Stomach (tissue), 9 donors: ENCODE results near the gene MSMO1. TPM values are rescaled to one million over a fixed set of nuclear protein-coding genes. Genes with fewer than 3 reads are reported as not detected.

ENCODE experiments used
- DNase-seq, 2 donors: peaks; one replicate each; pipeline versions ENCODE4 v3.0.0 to v3.0.0-alpha.2; 2013 to 2019
- H3K27ac ChIP-seq, 5 donors: fragments of 200-600 bp in 4 of 5; sonication (generic) in 4 of 5; one replicate each; pipeline ENCODE4 v1.5.1; 2013 to 2019; ENCODE audit warnings: mild to moderate bottlenecking in 1 of 5, moderate library complexity in 1 of 5
- H3K27me3 ChIP-seq, 3 donors: fragments of 200-600 bp; sonication (generic); one replicate each; pipeline ENCODE4 v1.5.1; 2017 to 2019; ENCODE audit warnings: mixed run types in 1 of 3
- H3K36me3 ChIP-seq, 4 donors: fragments of 200-600 bp; sonication (generic); 1 replicate in 3 of 4; 2 replicates in 1 of 4; pipeline ENCODE4 v1.5.1; 2016 to 2019
- H3K4me1 ChIP-seq, 4 donors: fragments of 200-600 bp; sonication (generic); one replicate each; pipeline ENCODE4 v1.5.1; 2016 to 2019
- H3K4me3 ChIP-seq, 4 donors: fragments of 200-600 bp; sonication (generic) in 3 of 4; one replicate each; pipeline ENCODE4 v1.5.1; 2016 to 2019; ENCODE audit warnings: mild to moderate bottlenecking in 1 of 4
- H3K9me3 ChIP-seq, 4 donors: fragments of 200-600 bp; sonication (generic); one replicate each; pipeline ENCODE4 v1.5.1; 2016 to 2019
- CTCF ChIP-seq, 7 experiments: fragments of 450-650 bp in 4 of 7; fragments of 200-600 bp in 3 of 7; sonication (generic) in 3 of 7; IDR thresholded peaks; one replicate each; pipeline ENCODE4 v1.5.1; 2016 to 2019; ENCODE audit warnings: antibody characterized with exemption in 7 of 7, control low read depth in 2 of 7, mild to moderate bottlenecking in 1 of 7
- EP300 ChIP-seq: sonication (generic); formaldehyde crosslinking; IDR thresholded peaks from one replicate; pipeline ENCODE4 v1.6.1; 2017; ENCODE audit warnings: antibody characterized with exemption
- POLR2A ChIP-seq, 4 donors: fragments of 450-650 bp; IDR thresholded peaks; one replicate each; pipeline ENCODE4 v1.6.1; 2016; ENCODE audit warnings: antibody characterized with exemption in 4 of 4, control low read depth in 2 of 4, mild to moderate bottlenecking in 1 of 4, moderate library complexity in 1 of 4
- POLR2AphosphoS5 ChIP-seq, 3 donors: sonication (generic); formaldehyde crosslinking; IDR thresholded peaks; one replicate each; pipeline ENCODE4 v1.6.1; 2016; ENCODE audit warnings: antibody characterized with exemption in 3 of 3
- WGBS, 5 donors: extraction: QIAGEN DNeasy Blood & Tissue Kit in 3 of 5; methylation state at CpG; one replicate each; pipeline versions ENCODE4 v1.1.5 to v1.1.7; 2013 to 2018; 5-methylcytosine and 5-hydroxymethylcytosine counted together
- intact Hi-C: fragments of 100-400 bp; cut with DNase I; formaldehyde crosslinking; loops from one replicate; pipeline ENCODE4 v1.15.1; 2023; ENCODE audit warnings: low total_unique reads
- polyA plus RNA-seq, 3 donors: library from polyadenylated mRNA; stranded (reverse); fragments of 200-250 nt; gene quantifications; one replicate each; pipeline ENCODE4 v1.2.3, GENCODE V29; 2013
- total RNA-seq, 5 donors: library from RNA; depleted of rRNA; stranded (reverse); fragments of >200 nt; gene quantifications; one replicate each; pipeline versions ENCODE4 v1.1.0 to v1.2.3, GENCODE V29; 2014 to 2016
- donor health status: healthy with polysubstance abuse.
- donor health status: Bipolar disorder and iron deficiency.
- donor health status: healthy.

Gene MSMO1
- total and polyA plus RNA-seq, 8 donors, result 6.7 to 62.6 (median 25.4) TPM

GRCh38 chr4:165343353-165344191, 16.1 kb downstream of the MSMO1 start:
- intact Hi-C loops, result no loop called here
- no peaks in the 10 kb centered on the region for H3K4me1 ChIP-seq
- no peak for TF ChIP-seq EP300
- no peak for TF ChIP-seq POLR2A (IDR thresholded peaks at IDR 0.05)
- TF ChIP-seq POLR2AphosphoS5 (IDR thresholded peaks at IDR 0.05), result no peak
- TF ChIP-seq CTCF (IDR thresholded peaks at IDR 0.05), result no peak
- no peaks in the 10 kb centered on the region for H3K9me3 ChIP-seq
- H3K27ac ChIP-seq, result no peak overlapping the region
- peaks cover 24 to 51% (median 39%) of the 10 kb centered on the region in 4 donors for H3K36me3 ChIP-seq
- 71 to 78% (median 72%) methylated on average over 13 of the region's 13 CpGs for WGBS, 5 donors
- DNase-seq, result peak in 1 of 2 donors; percentile 46
- no peak overlapping the region for H3K4me3 ChIP-seq
- H3K27me3 ChIP-seq, result no peaks in the 10 kb centered on the region

- intact Hi-C loops, result no loop called here
- WGBS, 5 donors, result 72 to 82% (median 79%) methylated on average over 10 of the region's 10 CpGs
Observed at GRCh38 chr4:165345666-165346417, 18.4 kb downstream of the MSMO1 start.

GRCh38 chr4:165347647-165348569, 20.4 kb downstream of the MSMO1 start:
- Histone ChIP-seq H3K9me3 (no peaks in the 10 kb centered on the region), H3K4me1 (no peaks in the 10 kb centered on the region), H3K27me3 (no peaks in the 10 kb centered on the region), H3K4me3 (no peak overlapping the region), H3K36me3 (peaks cover 0 to 9% (median 4%) of the 10 kb centered on the region in 4 donors), H3K27ac (no peak overlapping the region)
- intact Hi-C loops, result no loop called here
- no peak for TF ChIP-seq POLR2AphosphoS5 (IDR thresholded peaks at IDR 0.05)
- WGBS, 5 donors, result 44 to 73% (median 57%) methylated on average over 3 of the region's 3 CpGs
- no peak for DNase-seq

More at GRCh38 chr4:165345666-165346417, 18.4 kb downstream of the MSMO1 start:
- Histone ChIP-seq H3K9me3 (no peaks in the 10 kb centered on the region), H3K27me3 (no peaks in the 10 kb centered on the region), H3K4me1 (no peaks in the 10 kb centered on the region), H3K4me3 (no peak overlapping the region), H3K27ac (no peak overlapping the region), H3K36me3 (peaks cover 12 to 29% (median 20%) of the 10 kb centered on the region in 4 donors)
- peak in 1 of 2 donors; percentile 19 for DNase-seq
- TF ChIP-seq EP300, result no peak

GRCh38 chr4:165351359-165352130, 24.1 kb downstream of the MSMO1 start:
- intact Hi-C loops, result no loop called here
- no peaks in the 10 kb centered on the region for H3K9me3 ChIP-seq
- no peaks in the 10 kb centered on the region for H3K4me1 ChIP-seq
- no peak for DNase-seq
- 85 to 94% (median 87%) methylated on average over 4 to 5 of the region's 5 CpGs for WGBS, 5 donors
- no peaks in the 10 kb centered on the region for H3K36me3 ChIP-seq
- H3K4me3 ChIP-seq, result no peak overlapping the region
- no peak for TF ChIP-seq POLR2A (IDR thresholded peaks at IDR 0.05)
- TF ChIP-seq POLR2AphosphoS5 (IDR thresholded peaks at IDR 0.05), result no peak
- no peak for TF ChIP-seq CTCF (IDR thresholded peaks at IDR 0.05)
- no peak for TF ChIP-seq EP300
- no peaks in the 10 kb centered on the region for H3K27me3 ChIP-seq
- H3K27ac ChIP-seq, result no peak overlapping the region
